AG04449 (cell line): ENCODE data around the gene LRWD1.
"Not testable (repeated sequence)": the region's sequence is repeated elsewhere in the genome, so short reads cannot be mapped to it uniquely, and the experiment has no call there.

Experiments used
- CTCF ChIA-PET: fragments of 350-600 bp; formaldehyde crosslinking; extraction: SDS; loops from one replicate; lab custom pipeline; 2021; ENCODE audit warnings: antibody characterized with exemption; lab: Yijun Ruan, JAX
- POLR2A ChIA-PET: fragments of 400-600, 350-600 bp; formaldehyde crosslinking; extraction: SDS; loops from one replicate; lab custom pipeline; 2020; ENCODE audit warnings: antibody characterized with exemption, inconsistent platforms; lab: Yijun Ruan, JAX
- DNase-seq: peaks from one replicate; pipeline ENCODE4 v3.0.0-alpha.2; 2010; ENCODE audit warnings: low read depth, low spot score
- H3K4me3 ChIP-seq: 2 replicates; pipeline ENCODE4 v1.5.1; 2011; ENCODE audit warnings: low read depth, mild to moderate bottlenecking, control low read depth, low read length

LRWD1 gene

GRCh38 chr7:102505298-102506185, 40.8 kb downstream of the LRWD1 start:
- CTCF ChIA-PET, DNase-seq, POLR2A ChIA-PET, H3K4me3 ChIP-seq: not testable (repeated sequence)

- CTCF ChIA-PET, POLR2A ChIA-PET, H3K4me3 ChIP-seq, DNase-seq: not testable (repeated sequence)
These were observed 42.8 kb downstream of the LRWD1 start for GRCh38 chr7:102507410-102508088.

GRCh38 chr7:102510575-102510974, 45.8 kb downstream of the LRWD1 start:
- CTCF ChIA-PET: not testable (repeated sequence)

GRCh38 chr7:102511860-102512522, 47.2 kb downstream of the LRWD1 start:
- DNase-seq, POLR2A ChIA-PET, CTCF ChIA-PET, H3K4me3 ChIP-seq: not testable (repeated sequence)

More at GRCh38 chr7:102510575-102510974, 45.8 kb downstream of the LRWD1 start:
- POLR2A ChIA-PET, DNase-seq, H3K4me3 ChIP-seq: not testable (repeated sequence)

- peak overlapping the region; percentile 57 for H3K4me3 ChIP-seq
- POLR2A ChIA-PET, CTCF ChIA-PET: not testable (repeated sequence)
- DNase-seq: peak; percentile 44
These were observed 47.9 kb downstream of the LRWD1 start for GRCh38 chr7:102512642-102513221.

GRCh38 chr7:102514881-102515721, 50.3 kb downstream of the LRWD1 start:
- POLR2A ChIA-PET, CTCF ChIA-PET, H3K4me3 ChIP-seq, DNase-seq: not testable (repeated sequence)

- DNase-seq, CTCF ChIA-PET, H3K4me3 ChIP-seq, POLR2A ChIA-PET: not testable (repeated sequence)
These were observed 51.1 kb downstream of the LRWD1 start for GRCh38 chr7:102515889-102516288.

GRCh38 chr7:102516951-102517350, 52.2 kb downstream of the LRWD1 start:
- CTCF ChIA-PET: not testable (repeated sequence)

GRCh38 chr7:102517550-102518147, 52.9 kb downstream of the LRWD1 start, which contains the start of gene RASA4B:
RASA4B (minus strand) TSS chr7:102517777; CDS start chr7:102517710, 67 bp downstream.
- DNase-seq, H3K4me3 ChIP-seq, CTCF ChIA-PET, POLR2A ChIA-PET: not testable (repeated sequence)

More at GRCh38 chr7:102516951-102517350, 52.2 kb downstream of the LRWD1 start:
- H3K4me3 ChIP-seq, POLR2A ChIA-PET, DNase-seq: not testable (repeated sequence)

GRCh38 chr7:102520797-102521196, 56.0 kb downstream of the LRWD1 start:
- DNase-seq, POLR2A ChIA-PET, CTCF ChIA-PET, H3K4me3 ChIP-seq: not testable (repeated sequence)
